ENCODE results near the gene CACNB4. TPM values are rescaled to one million over a fixed set of nuclear protein-coding genes. Genes with fewer than 3 reads are reported as not detected.

The CACNB4 gene
- total RNA-seq, 2 experiments from 2014 or later: 0.34 to 0.41 TPM

GRCh38 chr2:151860210-151860609 lies 238.6 kb downstream of the CACNB4 start:
- no peak for ATAC-seq
- Mint-ChIP-seq H3K4me3 (no peak overlapping the region), H3K27me3 (peaks cover 2% of the 10 kb centered on the region), H3K36me3 (ENCODE audit: low read depth) (no peaks in the 10 kb centered on the region), H3K9me3 (no peaks in the 10 kb centered on the region), H3K27ac (no peak overlapping the region), H3K4me1 (ENCODE audit: low read depth) (no peaks in the 10 kb centered on the region)
- ChIA-PET POLR2A (no interaction called here), CTCF (no interaction called here)
- DNase-seq: no peak
- TF ChIP-seq CTCF (IDR thresholded peaks at IDR 0.05): no peak
- intact Hi-C loops (cut with micrococcal nuclease): no loop called here

- TF ChIP-seq CTCF (IDR thresholded peaks at IDR 0.05): no peak
- ChIA-PET POLR2A (no interaction called here), CTCF (no interaction called here)
- ATAC-seq (no peak), DNase-seq (no peak)
- Mint-ChIP-seq H3K4me1 (ENCODE audit: low read depth) (no peaks in the 10 kb centered on the region), H3K36me3 (ENCODE audit: low read depth) (no peaks in the 10 kb centered on the region), H3K27ac (no peak overlapping the region), H3K27me3 (no peaks in the 10 kb centered on the region), H3K4me3 (no peak overlapping the region), H3K9me3 (no peaks in the 10 kb centered on the region)
- intact Hi-C loops (cut with micrococcal nuclease): no loop called here
Measured at GRCh38 chr2:151857650-151858049, 241.2 kb downstream of the CACNB4 start.

- DNase-seq (no peak), ATAC-seq (no peak)
- POLR2A ChIA-PET: no interaction called here
- CTCF ChIA-PET: no interaction called here
- TF ChIP-seq CTCF (IDR thresholded peaks at IDR 0.05): no peak
- H3K27me3 Mint-ChIP-seq: no peaks in the 10 kb centered on the region
- no peak overlapping the region for H3K4me3 Mint-ChIP-seq
- H3K36me3 Mint-ChIP-seq (ENCODE audit: low read depth): no peaks in the 10 kb centered on the region
- H3K9me3 Mint-ChIP-seq: no peaks in the 10 kb centered on the region
- no peak overlapping the region for H3K27ac Mint-ChIP-seq
- H3K4me1 Mint-ChIP-seq (ENCODE audit: low read depth): no peaks in the 10 kb centered on the region
- intact Hi-C loops (cut with micrococcal nuclease): no loop called here
Measured at GRCh38 chr2:151855111-151855510, 243.7 kb downstream of the CACNB4 start.

GRCh38 chr2:151853070-151853758 lies 245.6 kb downstream of the CACNB4 start:
- Mint-ChIP-seq H3K27me3 (no peaks in the 10 kb centered on the region), H3K4me1 (ENCODE audit: low read depth) (no peaks in the 10 kb centered on the region), H3K27ac (no peak overlapping the region), H3K4me3 (no peak overlapping the region), H3K9me3 (no peaks in the 10 kb centered on the region), H3K36me3 (ENCODE audit: low read depth) (no peaks in the 10 kb centered on the region)
- no peak for TF ChIP-seq CTCF (IDR thresholded peaks at IDR 0.05)
- POLR2A ChIA-PET: no interaction called here
- CTCF ChIA-PET: no interaction called here
- intact Hi-C loops (cut with micrococcal nuclease): no loop called here
- no peak for DNase-seq
- ATAC-seq: no peak

GRCh38 chr2:151852260-151853069 lies 246.4 kb downstream of the CACNB4 start:
- Mint-ChIP-seq H3K27ac (no peak overlapping the region), H3K4me1 (ENCODE audit: low read depth) (no peaks in the 10 kb centered on the region), H3K27me3 (no peaks in the 10 kb centered on the region), H3K4me3 (no peak overlapping the region), H3K36me3 (ENCODE audit: low read depth) (no peaks in the 10 kb centered on the region), H3K9me3 (no peaks in the 10 kb centered on the region)
- DNase-seq (no peak), ATAC-seq (no peak)
- no peak for TF ChIP-seq CTCF (IDR thresholded peaks at IDR 0.05)
- CTCF ChIA-PET: interaction anchor here (1.0 to 1.9 kb wide), 2 partner anchors 119 to 173 kb away, joined by 3 to 8 read pairs; no protein-coding TSS in a partner anchor
- POLR2A ChIA-PET: no interaction called here
- intact Hi-C loops (cut with micrococcal nuclease): no loop called here
